HCT116 (cell line): ENCODE measurements around the gene FGF22. TPM values are rescaled to one million over a fixed set of nuclear protein-coding genes. Genes with fewer than 3 reads are reported as not detected.

Experiments used
- ATAC-seq: fragments of 200-7000 bp; cut with Tn5 transposase; 2 replicates; pipeline ENCODE4 v1.9.1; 2020; ENCODE audit warnings: mild to moderate bottlenecking, moderate library complexity
- BruUV-seq: library from RNA; stranded (reverse); fragments of 400-500 nt; replicated peaks from 2 replicates; lab custom pipeline; 2021; lab: Mats Ljungman, UMichigan
- CTCF ChIA-PET: fragments of 300-600 bp; sonication (Branson Sonifier 250); formaldehyde crosslinking; loops from one replicate; lab custom pipeline; 2021; ENCODE audit warnings: antibody characterized with exemption; lab: Charles Lee
- POLR2A ChIA-PET: fragments of 300-600, 350-600 bp; sonication (Branson Sonifier 250); formaldehyde crosslinking; loops from one replicate; lab custom pipeline; 2021; ENCODE audit warnings: antibody characterized with exemption; lab: Charles Lee
- RAD21 ChIA-PET, 2 experiments: fragments of 300-600 bp; sonication (Branson Sonifier 250); formaldehyde crosslinking; loops; one replicate each; lab custom pipeline; 2023; ENCODE audit warnings: low total read pairs in 2 of 2; ENCODE audit not compliant: uncharacterized antibody in 2 of 2, unreplicated experiment in 2 of 2, low non-redundant PET in 1 of 2; lab: Charles Lee
- DNase-seq: peaks from one replicate; pipeline ENCODE4 v3.0.0-alpha.2; 2010; ENCODE audit warnings: low read depth, low spot score
- H2AFZ ChIP-seq: fragments of 200-600 bp; shearing (Covaris generic), sonication (generic); 2 replicates; pipeline ENCODE4 v1.6.1; 2017; ENCODE audit warnings: low read depth, mixed run types, mixed read lengths, antibody characterized with exemption, low read length; ENCODE audit not compliant: poor library complexity, severe bottlenecking
- H3K27ac ChIP-seq: 2 replicates; pipeline ENCODE4 v1.5.1; 2012; ENCODE audit warnings: low read depth, low read length
- H3K27me3 ChIP-seq: fragments of 200-600 bp; sonication (generic); 2 replicates; pipeline ENCODE4 v1.6.1; 2016; ENCODE audit warnings: mixed run types, low read length, mixed read lengths; ENCODE audit not compliant: insufficient read depth
- H3K36me3 ChIP-seq, 2 experiments: fragments of 200-500 bp in 1 of 2; fragments of 200-600 bp in 1 of 2; sonication (Bioruptor generic) in 1 of 2; sonication (generic) in 1 of 2; 2 replicates each; pipeline versions ENCODE4 v1.5.1 to v1.6.1; 2014 to 2016; ENCODE audit warnings: low read length in 2 of 2, inconsistent platforms in 1 of 2, mixed read lengths in 1 of 2, mixed run types in 1 of 2; ENCODE audit not compliant: insufficient read depth in 2 of 2, control insufficient read depth in 1 of 2
- H3K4me1 ChIP-seq, 2 experiments: fragments of 200-600 bp in 1 of 2; sonication (generic) in 1 of 2; 2 replicates each; pipeline versions ENCODE4 v1.5.1 to v1.6.1; 2012 to 2017; ENCODE audit warnings: low read length in 2 of 2, inconsistent platforms in 1 of 2, mild to moderate bottlenecking in 1 of 2, mixed read lengths in 1 of 2, mixed run types in 1 of 2, moderate library complexity in 1 of 2; ENCODE audit not compliant: insufficient read depth in 2 of 2, control insufficient read depth in 1 of 2
- H3K4me2 ChIP-seq: fragments of 200-600 bp; sonication (generic); 2 replicates; pipeline ENCODE4 v1.6.1; 2017; ENCODE audit warnings: mixed run types, low read length, mixed read lengths
- H3K4me3 ChIP-seq, 2 experiments: fragments of 200-600 bp in 1 of 2; sonication (generic) in 1 of 2; replicated peaks in 1 of 2; 2 replicates each; pipeline ENCODE4 v1.5.1; 2011 to 2016; ENCODE audit warnings: low read length in 2 of 2, control low read depth in 1 of 2, low read depth in 1 of 2, mild to moderate bottlenecking in 1 of 2, mixed read lengths in 1 of 2, mixed run types in 1 of 2
- H3K79me2 ChIP-seq: fragments of 200-600 bp; sonication (generic); 2 replicates; pipeline ENCODE4 v1.6.1; 2017; ENCODE audit warnings: mild to moderate bottlenecking, mixed run types, low read length, moderate library complexity, mixed read lengths; ENCODE audit not compliant: insufficient read depth
- H3K9ac ChIP-seq: fragments of 200-600 bp; sonication (generic); 2 replicates; pipeline ENCODE4 v1.6.1; 2016; ENCODE audit warnings: low read length, mixed read lengths
- H3K9me2 ChIP-seq: fragments of 200-600 bp; sonication (generic), shearing (Covaris generic); 2 replicates; pipeline ENCODE4 v1.6.1; 2017; ENCODE audit warnings: mixed run types, mild to moderate bottlenecking, moderate library complexity; ENCODE audit not compliant: insufficient read depth
- H3K9me3 ChIP-seq, 2 experiments: fragments of 200-500 bp in 1 of 2; fragments of 200-600 bp in 1 of 2; sonication (Bioruptor generic) in 1 of 2; sonication (generic) in 1 of 2; 2 replicates each; pipeline ENCODE4 v1.6.1; 2014 to 2017; ENCODE audit warnings: low read length in 2 of 2, mixed read lengths in 2 of 2, inconsistent platforms in 1 of 2, low read depth in 1 of 2, mild to moderate bottlenecking in 1 of 2, mixed run types in 1 of 2, moderate library complexity in 1 of 2; ENCODE audit not compliant: control insufficient read depth in 1 of 2, insufficient read depth in 1 of 2
- H4K20me1 ChIP-seq: fragments of 200-600 bp; sonication (generic), shearing (Covaris generic); 2 replicates; pipeline ENCODE4 v1.6.1; 2017; ENCODE audit warnings: mixed run types, mild to moderate bottlenecking, moderate library complexity; ENCODE audit not compliant: insufficient read depth
- CBX3 ChIP-seq: IDR thresholded peaks from 2 replicates; pipeline ENCODE4 v1.6.1; 2012; ENCODE audit warnings: low read depth
- CEBPB ChIP-seq: IDR thresholded peaks from 2 replicates; pipeline ENCODE4 v1.6.1; 2012; ENCODE audit warnings: low read depth
- EGR1 ChIP-seq: IDR thresholded peaks from 2 replicates; pipeline ENCODE4 v1.6.1; 2012; ENCODE audit warnings: low read depth
- ELF1 ChIP-seq: IDR thresholded peaks from 2 replicates; pipeline ENCODE4 v1.6.1; 2012; ENCODE audit warnings: low read depth, borderline replicate concordance
- EZH2 ChIP-seq: fragments of 200-600 bp; sonication (generic); IDR thresholded peaks from 2 replicates; pipeline ENCODE4 v1.6.1; 2017; ENCODE audit warnings: antibody characterized with exemption, mixed run types
- EZH2phosphoT487 ChIP-seq: fragments of 200-600 bp; IDR thresholded peaks from 2 replicates; pipeline ENCODE4 v1.6.1; 2018; ENCODE audit warnings: antibody characterized with exemption, borderline replicate concordance
- FOSL1 ChIP-seq: IDR thresholded peaks from 2 replicates; pipeline ENCODE4 v1.6.1; 2012; ENCODE audit warnings: low read depth
- POLR2AphosphoS5 ChIP-seq: IDR thresholded peaks from 2 replicates; pipeline ENCODE4 v1.6.1; 2011; ENCODE audit warnings: mild to moderate bottlenecking, low read depth, low read length, moderate library complexity
- SRF ChIP-seq: IDR thresholded peaks from 2 replicates; pipeline ENCODE4 v1.6.1; 2012; ENCODE audit warnings: low read depth
- TCF7L2 ChIP-seq: IDR thresholded peaks from 2 replicates; pipeline ENCODE4 v1.7.0; 2011; ENCODE audit warnings: borderline replicate concordance, inconsistent platforms; ENCODE audit not compliant: insufficient read depth, insufficient read length; ENCODE audit errors: extremely low read depth
- YY1 ChIP-seq: IDR thresholded peaks from 2 replicates; pipeline ENCODE4 v1.6.1; 2011; ENCODE audit warnings: low read length, low read depth, moderate library complexity, mild to moderate bottlenecking; ENCODE audit not compliant: insufficient replicate concordance; ENCODE audit errors: extremely low read depth
- ZNF274 ChIP-seq: fragments of 200-500 bp; sonication (Bioruptor generic); IDR thresholded peaks from 2 replicates; pipeline ENCODE4 v1.6.1; 2014; ENCODE audit warnings: mild to moderate bottlenecking, low read depth, low read length, inconsistent platforms
- intact Hi-C: fragments of 100-400 bp; cut with micrococcal nuclease; formaldehyde crosslinking; loops from 2 replicates; pipeline ENCODE4 v1.10.0; 2022
- total RNA-seq: library from RNA; stranded (reverse); gene quantifications from one replicate; pipeline ENCODE4 v1.2.1, GENCODE V29; 2021; ENCODE audit not compliant: unreplicated experiment
- TF ChIP-seq, protein P1 (sequence below): IDR thresholded peaks from 2 replicates; pipeline ENCODE4 v1.6.1; 2012
- TF ChIP-seq, protein P2 (sequence below): IDR thresholded peaks from 2 replicates; pipeline ENCODE4 v1.6.1; 2012; ENCODE audit warnings: low read depth

Gene FGF22
- total RNA-seq, 1 experiment from 2014 or later, result 1.5 TPM

DNA sequence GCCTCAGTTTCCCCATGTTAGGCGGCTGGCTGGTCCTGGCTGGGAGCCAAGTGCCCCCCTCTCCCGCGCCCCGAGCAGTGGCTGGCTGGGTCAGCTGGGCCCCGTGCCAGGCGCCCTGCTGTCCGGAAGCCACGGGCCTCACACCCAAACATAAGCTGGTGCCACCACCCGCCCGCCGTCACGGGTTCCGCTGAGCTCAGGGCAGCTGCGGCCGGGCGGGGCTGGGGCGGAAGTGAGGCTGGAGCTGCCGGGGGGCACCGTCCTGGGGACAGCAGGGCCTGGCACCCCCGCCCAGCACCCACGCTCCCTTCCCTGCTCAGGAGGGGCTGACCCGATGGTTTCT, 30.7 kb upstream of the FGF22 start:
- RAD21 ChIA-PET, result no interaction called here
- no peak overlapping the region for H3K9ac ChIP-seq
- H3K4me2 ChIP-seq, result peak overlapping the region; percentile 27
- BruUV-seq, result no TSS peak
- no peak overlapping the region for H2AFZ ChIP-seq
- H4K20me1 ChIP-seq, result no peaks in the 10 kb centered on the region
- TF ChIP-seq SRF, result no peak
- peak; percentile 78 for TF ChIP-seq TCF7L2
- TF ChIP-seq, protein P1, sequence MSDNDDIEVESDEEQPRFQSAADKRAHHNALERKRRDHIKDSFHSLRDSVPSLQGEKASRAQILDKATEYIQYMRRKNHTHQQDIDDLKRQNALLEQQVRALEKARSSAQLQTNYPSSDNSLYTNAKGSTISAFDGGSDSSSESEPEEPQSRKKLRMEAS, result no peak; the same call in 1 of the 2 replicates
- peak; percentile 32; the same call in 1 of the 2 replicates for TF ChIP-seq POLR2AphosphoS5
- TF ChIP-seq, all 23 proteins: peak for 2
- no peaks in the 10 kb centered on the region for H3K79me2 ChIP-seq
- peaks cover 8 to 11% of the 10 kb centered on the region in 2 experiments; a peak in 3 of 4 replicates for H3K4me1 ChIP-seq
- H3K9me2 ChIP-seq, result no peaks in the 10 kb centered on the region
- ChIA-PET CTCF (no interaction called here), POLR2A (no interaction called here)
- H3K27me3 ChIP-seq, result no peaks in the 10 kb centered on the region
- no peaks in the 10 kb centered on the region for H3K9me3 ChIP-seq
- peak overlapping the region; percentile 21; the same call in 1 of the 2 replicates for H3K27ac ChIP-seq
- ATAC-seq (peak; percentile 53), DNase-seq (no peak)
- no peak overlapping the region for H3K4me3 ChIP-seq
- intact Hi-C loops, result no loop called here
- H3K36me3 ChIP-seq, result no peaks in the 10 kb centered on the region

DNA sequence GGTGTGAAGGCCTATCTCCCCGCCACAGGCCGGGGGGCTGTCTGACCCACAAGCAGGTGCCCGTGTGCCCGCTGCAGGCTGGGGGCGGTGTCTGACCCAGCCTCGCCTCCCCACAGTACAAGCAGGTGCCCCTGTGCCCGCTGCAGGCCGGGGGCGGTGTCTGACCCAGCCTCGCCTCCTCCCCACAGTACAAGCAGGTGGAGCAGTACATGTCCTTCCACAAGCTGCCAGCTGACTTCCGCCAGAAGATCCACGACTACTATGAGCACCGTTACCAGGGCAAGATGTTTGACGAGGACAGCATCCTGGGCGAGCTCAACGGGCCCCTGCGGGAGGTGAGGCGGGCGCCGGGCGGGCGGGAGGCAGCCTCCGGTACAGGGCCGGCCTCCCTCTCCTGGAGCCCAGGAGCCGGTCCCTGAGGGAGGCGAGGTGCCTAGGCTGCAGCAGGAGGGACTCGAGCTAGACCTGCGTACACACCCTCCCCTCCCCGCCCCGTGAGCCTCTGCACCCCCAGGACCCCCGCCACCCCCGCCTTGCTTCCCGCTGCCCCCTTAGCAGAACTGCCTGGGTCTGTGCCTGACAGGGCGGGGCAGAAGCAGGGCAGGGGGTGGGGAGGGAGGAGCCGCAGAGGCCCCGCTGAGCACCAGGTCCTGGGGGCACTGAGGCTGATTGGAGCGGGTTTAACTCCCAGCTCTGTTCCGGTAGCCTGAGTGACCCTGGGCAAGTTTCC, 29.4 kb upstream of the FGF22 start:
- H2AFZ ChIP-seq, result no peak overlapping the region
- H3K4me2 ChIP-seq, result no peak overlapping the region
- no TSS peak for BruUV-seq
- H3K4me1 ChIP-seq, result peaks cover 8 to 11% of the 10 kb centered on the region in 2 experiments; a peak in 3 of 4 replicates
- ChIA-PET POLR2A (no interaction called here), CTCF (no interaction called here), RAD21 (no interaction called here)
- H3K9ac ChIP-seq, result no peak overlapping the region
- H3K9me2 ChIP-seq, result no peaks in the 10 kb centered on the region
- ATAC-seq (no peak), DNase-seq (no peak)
- no peaks in the 10 kb centered on the region for H3K79me2 ChIP-seq
- H3K36me3 ChIP-seq, result peaks cover 0 to 6% of the 10 kb centered on the region in 2 experiments; a peak in 1 of 4 replicates
- H3K4me3 ChIP-seq, result no peak overlapping the region
- intact Hi-C loops, result no loop called here
- H3K27ac ChIP-seq, result no peak overlapping the region
- no peaks in the 10 kb centered on the region for H3K27me3 ChIP-seq
- H3K9me3 ChIP-seq, result no peaks in the 10 kb centered on the region
- no peaks in the 10 kb centered on the region for H4K20me1 ChIP-seq
- TF ChIP-seq CEBPB (no peak), YY1 (no peak), EGR1 (no peak), CBX3 (no peak), EZH2phosphoT487 (no peak), ELF1 (no peak), SRF (no peak), EZH2 (no peak), FOSL1 (no peak), ZNF274 (no peak)
- TF ChIP-seq, protein P2, sequence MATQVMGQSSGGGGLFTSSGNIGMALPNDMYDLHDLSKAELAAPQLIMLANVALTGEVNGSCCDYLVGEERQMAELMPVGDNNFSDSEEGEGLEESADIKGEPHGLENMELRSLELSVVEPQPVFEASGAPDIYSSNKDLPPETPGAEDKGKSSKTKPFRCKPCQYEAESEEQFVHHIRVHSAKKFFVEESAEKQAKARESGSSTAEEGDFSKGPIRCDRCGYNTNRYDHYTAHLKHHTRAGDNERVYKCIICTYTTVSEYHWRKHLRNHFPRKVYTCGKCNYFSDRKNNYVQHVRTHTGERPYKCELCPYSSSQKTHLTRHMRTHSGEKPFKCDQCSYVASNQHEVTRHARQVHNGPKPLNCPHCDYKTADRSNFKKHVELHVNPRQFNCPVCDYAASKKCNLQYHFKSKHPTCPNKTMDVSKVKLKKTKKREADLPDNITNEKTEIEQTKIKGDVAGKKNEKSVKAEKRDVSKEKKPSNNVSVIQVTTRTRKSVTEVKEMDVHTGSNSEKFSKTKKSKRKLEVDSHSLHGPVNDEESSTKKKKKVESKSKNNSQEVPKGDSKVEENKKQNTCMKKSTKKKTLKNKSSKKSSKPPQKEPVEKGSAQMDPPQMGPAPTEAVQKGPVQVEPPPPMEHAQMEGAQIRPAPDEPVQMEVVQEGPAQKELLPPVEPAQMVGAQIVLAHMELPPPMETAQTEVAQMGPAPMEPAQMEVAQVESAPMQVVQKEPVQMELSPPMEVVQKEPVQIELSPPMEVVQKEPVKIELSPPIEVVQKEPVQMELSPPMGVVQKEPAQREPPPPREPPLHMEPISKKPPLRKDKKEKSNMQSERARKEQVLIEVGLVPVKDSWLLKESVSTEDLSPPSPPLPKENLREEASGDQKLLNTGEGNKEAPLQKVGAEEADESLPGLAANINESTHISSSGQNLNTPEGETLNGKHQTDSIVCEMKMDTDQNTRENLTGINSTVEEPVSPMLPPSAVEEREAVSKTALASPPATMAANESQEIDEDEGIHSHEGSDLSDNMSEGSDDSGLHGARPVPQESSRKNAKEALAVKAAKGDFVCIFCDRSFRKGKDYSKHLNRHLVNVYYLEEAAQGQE, result no peak
